NB4 (cell line): Measurements from ENCODE around the gene HTR3B.

ENCODE experiments used
- MYC ChIP-seq: IDR thresholded peaks from 2 replicates; pipeline ENCODE4 v1.6.1; 2011; ENCODE audit warnings: low read depth, low read length
- POLR2A ChIP-seq: IDR thresholded peaks from 2 replicates; pipeline ENCODE4 v1.6.1; 2011; ENCODE audit warnings: mild to moderate bottlenecking; ENCODE audit not compliant: insufficient read length; ENCODE audit errors: extremely low read depth
- TF ChIP-seq, protein P1 (sequence below): IDR thresholded peaks from one replicate; pipeline ENCODE4 v1.5.1; 2012; ENCODE audit warnings: low read depth, low read length
- TF ChIP-seq, protein P2 (sequence below): IDR thresholded peaks from 2 replicates; pipeline ENCODE4 v1.6.1; 2011; ENCODE audit warnings: low read depth, low read length

DNA sequence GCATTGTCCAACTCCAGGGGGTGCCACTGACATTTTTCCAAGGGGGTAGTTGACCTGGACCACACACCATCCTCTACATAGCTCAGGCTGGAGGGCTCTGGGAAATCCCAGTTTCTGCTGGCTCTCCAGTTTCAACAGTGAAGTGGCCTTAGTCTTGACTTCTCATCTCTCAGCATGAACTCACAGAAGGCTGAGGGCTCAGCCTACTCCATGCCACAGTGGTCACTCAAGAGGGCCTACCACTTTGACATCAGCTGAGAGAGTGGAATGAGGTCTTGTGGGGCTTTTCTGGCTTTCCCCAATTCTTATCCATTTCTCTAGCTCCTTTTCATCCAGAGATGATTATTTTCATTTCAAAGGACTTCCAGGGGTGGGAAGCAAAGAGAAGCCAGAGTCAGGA lies 77.7 kb downstream of the HTR3B start:
- TF ChIP-seq, protein P1, sequence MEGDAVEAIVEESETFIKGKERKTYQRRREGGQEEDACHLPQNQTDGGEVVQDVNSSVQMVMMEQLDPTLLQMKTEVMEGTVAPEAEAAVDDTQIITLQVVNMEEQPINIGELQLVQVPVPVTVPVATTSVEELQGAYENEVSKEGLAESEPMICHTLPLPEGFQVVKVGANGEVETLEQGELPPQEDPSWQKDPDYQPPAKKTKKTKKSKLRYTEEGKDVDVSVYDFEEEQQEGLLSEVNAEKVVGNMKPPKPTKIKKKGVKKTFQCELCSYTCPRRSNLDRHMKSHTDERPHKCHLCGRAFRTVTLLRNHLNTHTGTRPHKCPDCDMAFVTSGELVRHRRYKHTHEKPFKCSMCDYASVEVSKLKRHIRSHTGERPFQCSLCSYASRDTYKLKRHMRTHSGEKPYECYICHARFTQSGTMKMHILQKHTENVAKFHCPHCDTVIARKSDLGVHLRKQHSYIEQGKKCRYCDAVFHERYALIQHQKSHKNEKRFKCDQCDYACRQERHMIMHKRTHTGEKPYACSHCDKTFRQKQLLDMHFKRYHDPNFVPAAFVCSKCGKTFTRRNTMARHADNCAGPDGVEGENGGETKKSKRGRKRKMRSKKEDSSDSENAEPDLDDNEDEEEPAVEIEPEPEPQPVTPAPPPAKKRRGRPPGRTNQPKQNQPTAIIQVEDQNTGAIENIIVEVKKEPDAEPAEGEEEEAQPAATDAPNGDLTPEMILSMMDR: no peak
- no peak for TF ChIP-seq POLR2A
- TF ChIP-seq MYC: no peak
- TF ChIP-seq, protein P2, sequence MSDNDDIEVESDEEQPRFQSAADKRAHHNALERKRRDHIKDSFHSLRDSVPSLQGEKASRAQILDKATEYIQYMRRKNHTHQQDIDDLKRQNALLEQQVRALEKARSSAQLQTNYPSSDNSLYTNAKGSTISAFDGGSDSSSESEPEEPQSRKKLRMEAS: no peak
